HG02759 (cell line): ENCODE measurements around the gene KMT2D.

Experiments
- ATAC-seq: cut with Tn5 transposase; IDR thresholded peaks from one replicate; pipeline ENCODE4 v1.9.1; 2021; ENCODE audit warnings: mild to moderate bottlenecking, moderate library complexity; ENCODE audit not compliant: unreplicated experiment

The KMT2D gene

DNA sequence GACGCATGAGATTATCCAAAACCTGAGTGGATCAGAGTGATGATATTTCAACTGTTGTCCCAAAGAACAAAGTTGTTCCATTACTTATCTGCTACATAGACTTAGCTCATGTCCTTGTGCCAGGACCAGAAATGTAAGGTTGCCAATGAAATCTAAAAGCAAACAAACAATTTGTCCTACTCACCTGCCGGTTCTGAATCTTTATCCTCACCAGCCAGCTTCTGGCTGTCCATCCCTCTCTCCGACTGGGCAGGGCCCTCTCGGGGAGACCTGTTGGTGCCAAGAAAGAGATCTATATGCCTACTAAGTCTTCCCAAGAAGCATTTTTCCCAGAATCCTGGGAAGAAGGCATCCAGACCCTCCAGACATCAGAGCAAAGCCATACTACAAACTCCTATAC lies 5.5 kb downstream of the KMT2D start:
- no peak for ATAC-seq

DNA sequence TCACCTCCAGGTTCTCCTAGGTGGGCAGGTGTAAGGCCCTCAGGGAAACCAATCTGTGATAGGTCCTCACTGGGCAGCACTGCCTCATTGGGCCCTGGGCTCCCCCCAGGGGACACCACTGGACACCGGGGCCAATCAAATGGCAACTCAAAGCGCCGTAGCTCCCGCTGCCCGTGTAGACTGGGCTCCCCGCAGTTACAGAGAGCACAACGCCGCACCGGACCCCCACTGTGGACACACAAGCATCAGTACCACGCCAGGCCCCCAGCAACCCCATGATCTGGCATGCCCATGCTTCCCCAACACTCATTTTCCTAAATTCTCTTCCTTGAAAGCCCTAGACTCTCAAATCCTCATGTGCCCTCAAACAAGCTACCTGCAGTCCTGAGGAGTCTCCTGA lies 6.1 kb downstream of the KMT2D start:
- ATAC-seq, result no peak

DNA sequence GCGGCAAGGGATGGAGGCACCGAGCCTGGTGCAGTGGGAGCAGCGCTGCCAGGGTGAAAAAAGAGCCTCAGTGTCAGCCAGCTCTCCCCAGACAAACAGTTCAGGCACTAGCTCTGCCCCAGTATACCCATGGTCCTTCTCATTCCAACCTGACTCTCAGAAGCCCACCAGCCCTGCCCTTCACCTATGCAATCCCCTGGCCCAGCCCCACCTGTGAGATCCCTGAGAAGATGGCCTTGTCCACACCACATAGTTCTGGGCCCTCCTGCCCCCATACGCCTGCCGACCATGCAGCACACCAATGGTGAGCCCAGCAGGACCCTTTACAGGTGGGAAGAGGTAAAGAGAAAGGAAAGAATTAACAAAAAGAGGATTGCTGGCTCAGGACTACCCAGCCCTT lies 6.5 kb downstream of the KMT2D start:
- ATAC-seq, result no peak

DNA sequence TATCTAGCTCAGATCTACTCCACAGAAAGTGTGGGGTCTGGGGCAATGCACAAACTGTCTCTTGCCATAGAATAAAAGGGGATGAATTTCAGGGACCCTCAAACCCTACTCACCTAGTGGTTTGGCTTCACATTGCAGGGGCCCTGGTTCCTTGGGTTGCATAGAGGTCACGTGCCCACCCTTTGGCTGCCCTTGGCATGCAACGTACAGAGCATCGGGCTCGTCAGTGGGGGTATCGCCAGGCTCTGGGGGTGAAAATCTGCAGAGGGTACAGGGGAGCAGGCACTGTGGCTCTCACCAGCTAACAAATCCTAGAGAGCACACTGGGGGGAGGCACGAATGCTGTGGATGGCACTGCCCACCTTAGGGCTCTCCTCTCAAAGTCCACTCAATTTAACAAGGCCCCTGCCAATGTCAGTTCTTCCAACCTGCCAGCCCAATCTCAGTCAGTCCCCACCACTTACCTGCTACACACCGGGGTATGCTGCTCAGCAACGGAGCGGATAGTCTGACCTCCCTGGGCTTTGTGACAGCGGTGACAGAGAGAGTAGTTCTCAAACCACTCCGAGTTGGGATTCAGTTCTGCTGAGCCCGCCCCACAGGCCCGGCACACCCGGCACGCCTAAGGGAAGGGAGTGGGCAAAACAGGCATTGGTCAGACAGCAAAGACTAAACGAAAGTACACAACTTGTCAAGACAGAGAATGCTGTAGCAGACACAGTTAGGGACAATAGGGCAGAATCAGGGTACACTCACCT lies 8.0 kb downstream of the KMT2D start:
- no peak for ATAC-seq

DNA sequence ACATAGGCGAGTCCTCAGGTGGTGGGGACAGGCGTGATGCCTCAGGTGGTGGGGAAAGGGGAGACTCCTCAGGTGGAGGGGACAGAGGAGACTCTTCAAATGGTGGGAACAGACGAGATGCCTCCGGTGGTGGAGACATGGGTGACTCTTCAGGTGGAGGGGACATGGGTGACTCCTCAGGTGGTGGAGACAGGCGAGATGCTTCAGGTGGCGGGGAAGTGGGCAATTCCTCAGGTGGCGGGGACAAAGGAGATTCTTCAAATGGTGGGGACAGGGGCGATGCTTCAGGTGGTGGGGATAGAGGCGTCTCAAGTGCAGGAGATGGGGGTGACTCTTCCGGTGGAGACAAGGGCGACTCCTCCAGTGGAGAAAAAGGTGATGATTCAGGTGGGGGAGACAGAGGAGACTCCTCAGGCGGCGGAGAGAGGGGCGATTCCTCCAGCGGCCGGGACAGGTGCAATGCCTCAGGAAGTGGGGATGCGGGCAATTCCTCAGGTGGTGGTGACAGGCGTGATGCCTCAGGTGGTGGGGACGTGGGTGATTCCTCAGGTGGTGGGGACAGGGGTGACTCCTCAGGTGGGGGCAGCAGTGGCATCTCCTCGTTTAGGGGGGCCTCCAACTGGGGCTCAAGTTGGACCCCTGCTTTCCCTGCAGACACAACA lies 8.7 kb downstream of the KMT2D start:
- ATAC-seq, result no peak

DNA sequence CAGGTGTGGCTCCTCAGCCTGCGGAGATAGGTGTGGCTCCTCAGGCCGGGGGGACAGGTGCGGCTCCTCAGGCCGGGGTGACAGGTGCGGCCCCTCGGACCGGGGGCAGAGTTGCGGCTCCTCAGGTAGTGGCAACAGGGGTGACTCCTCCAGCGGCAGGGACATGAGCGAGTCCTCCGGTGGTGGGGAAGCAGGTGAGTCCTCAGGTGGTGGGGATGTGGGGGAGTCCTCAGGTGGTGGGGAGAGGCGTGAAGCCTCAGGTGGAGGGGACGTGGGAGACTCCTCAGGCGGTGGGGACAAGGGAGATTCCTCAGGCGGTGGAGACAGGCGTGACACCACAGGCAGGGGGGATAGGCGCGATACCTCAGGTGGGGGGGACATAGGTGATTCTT lies 9.2 kb downstream of the KMT2D start:
- no peak for ATAC-seq

DNA sequence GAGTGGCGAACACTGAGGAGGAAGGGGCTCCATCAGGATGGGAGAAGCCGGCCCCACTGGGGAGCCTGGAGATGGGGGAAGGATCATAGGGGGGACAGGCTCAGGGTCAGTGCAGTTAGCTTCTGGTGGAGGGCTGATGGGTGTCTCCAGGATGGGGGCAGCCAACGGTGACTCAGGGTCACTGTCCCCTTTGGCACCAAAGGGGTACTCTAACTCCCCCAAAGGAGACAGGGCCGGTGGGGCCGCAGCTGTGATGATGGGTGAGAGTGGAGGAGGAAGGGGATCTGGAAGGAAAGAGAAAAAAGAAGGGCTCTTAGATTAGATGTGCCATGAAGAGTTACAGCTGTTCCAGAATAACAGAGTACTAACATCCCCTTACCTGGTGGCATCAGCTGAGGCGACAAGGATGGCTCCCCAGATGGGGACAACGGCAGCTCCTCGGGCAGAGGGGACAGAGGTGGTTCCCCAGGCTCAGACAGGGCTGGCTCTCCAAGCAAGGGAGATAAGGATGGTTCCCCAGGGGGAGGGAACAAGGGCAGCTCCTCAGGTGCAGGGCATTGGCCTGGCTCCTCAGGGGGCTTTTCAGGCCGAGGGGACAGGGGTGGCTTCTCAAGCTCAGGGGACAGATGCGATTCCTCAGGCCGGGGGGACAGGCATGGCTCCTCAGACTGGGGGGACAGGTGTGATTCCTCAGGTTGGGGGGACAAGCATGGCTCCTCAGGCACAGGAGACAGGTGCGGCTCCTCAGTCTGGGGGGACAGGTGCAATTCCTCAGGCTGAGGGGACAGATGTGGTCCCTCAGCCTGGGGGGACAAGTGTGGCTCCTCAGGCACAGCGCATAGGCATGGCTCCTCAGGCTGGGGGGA lies 9.9 kb downstream of the KMT2D start:
- ATAC-seq, result no peak

DNA sequence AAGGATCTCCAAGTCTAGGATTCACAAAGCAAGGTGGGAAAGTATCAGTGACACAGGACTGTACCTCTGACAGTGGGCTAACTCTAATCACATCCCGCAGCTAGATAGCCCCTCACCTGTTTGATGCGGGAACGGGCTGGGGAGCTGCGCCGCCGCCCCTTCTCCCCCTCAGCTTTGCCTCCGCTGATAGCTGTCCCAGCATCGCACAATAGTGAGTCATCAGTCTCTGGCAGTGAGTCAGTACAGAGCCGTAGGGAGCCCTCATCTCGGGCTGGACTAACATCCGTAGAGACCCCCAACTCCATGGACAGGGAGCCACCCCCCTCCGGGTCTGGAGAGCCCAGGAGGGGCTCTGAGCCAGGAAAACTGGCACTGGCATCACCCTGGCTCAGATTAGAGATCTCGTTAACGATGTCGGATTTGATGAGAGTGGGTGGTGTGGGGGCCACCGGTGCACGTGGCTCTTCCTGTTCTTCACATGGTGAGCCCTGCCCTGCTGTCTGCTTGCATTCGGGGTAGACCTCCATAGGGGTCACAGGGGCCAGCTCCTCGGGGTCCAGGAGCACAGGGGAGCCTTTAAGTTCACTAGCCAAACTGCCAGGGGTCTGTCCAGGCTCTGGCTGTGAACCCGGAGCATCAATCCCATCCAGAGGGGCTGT lies 10.9 kb downstream of the KMT2D start:
- ATAC-seq, result no peak

DNA sequence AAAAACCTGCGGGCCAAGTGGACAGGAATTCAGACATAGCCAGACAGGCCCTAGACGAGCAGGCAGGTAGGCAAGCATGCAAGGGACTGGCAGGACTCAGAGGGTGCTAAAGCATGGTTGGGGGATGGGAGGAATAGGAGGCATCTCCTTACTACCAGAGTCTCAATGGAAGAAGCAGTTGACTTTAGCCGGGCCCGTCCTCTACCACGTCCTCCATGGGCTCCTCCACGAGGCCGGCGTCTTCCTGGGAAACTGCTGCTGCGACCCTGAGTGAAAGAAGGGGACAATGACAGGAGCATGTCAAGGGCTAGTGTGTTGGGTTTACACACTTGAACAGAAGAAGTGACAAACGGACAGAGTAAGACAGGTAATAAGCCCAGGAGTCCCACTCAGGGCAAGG lies 11.6 kb downstream of the KMT2D start:
- no peak for ATAC-seq

DNA sequence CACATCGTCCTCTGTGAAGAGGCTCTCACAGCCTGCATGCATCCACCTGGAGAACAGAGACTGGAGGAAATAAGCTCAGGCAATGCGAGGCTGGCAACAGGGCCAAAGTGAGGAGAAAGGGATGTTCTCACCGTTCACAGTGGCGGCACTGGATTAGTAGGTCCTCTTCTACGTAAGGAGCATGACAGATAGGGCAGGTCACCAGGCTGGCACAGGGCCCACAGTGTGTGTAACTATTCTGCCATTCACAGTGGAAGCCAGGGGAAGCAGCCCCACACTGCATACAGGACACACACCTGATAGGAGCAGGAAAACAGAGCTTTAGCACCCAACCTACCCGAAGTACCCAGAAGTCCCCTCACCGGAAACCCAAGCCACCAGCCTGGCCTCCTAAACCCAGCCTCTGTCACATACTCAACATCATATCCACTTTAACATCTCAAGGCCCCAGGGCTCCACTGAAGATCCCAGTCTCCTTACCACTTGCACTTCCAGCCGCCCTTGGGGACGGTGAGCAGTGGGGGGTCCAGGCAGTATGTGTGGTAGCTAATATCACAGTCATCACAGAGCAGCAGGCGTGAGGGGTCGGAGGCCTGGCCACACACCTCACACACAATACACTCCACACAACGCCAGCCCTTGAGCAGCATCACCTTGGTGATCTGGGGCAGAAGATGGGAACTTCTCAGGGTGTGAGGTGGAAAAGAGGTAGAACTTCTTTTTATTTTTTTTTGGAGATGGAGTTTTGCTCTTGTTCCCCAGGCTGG lies 14.3 kb downstream of the KMT2D start:
- ATAC-seq, result no peak

DNA sequence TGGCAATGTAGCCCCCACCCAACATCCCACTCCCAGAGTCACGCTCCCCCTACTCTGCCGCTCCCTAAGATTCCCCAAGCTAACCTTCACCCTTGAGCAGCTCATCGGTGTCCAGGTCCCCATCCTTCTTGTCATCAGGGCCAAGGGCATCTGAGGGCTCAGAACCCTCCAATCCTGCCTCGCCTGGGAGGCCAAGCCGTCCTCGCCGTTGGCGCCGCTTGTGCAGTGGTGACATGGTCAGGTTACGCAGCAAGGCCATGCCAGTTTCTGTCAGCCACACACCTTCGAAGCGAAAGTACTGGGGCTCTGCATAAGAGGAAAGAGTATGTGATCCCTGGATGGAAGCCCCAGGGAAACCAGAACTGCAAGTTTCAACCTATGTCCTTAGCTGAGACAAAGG lies 15.9 kb downstream of the KMT2D start:
- ATAC-seq, result no peak

DNA sequence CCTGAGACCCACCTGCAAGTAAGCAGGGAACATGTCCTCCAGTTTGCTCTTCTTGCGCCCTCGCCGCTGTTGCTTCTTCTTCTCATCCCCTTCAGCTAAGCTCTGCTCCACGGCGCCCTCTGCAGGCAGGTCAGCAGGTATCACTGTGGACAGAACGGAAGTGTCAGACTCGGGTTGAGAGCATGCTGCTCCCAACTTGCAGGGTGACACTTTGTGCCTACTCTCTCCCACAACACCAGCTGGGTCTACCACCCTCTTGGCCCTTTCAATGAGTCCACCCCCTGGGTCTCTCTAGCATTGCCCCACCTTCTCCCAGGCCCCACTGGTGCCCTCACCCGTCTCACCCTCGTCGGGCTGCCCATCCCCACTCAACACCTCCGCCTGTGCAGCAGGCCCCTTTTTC lies 16.7 kb downstream of the KMT2D start:
- no peak for ATAC-seq

DNA sequence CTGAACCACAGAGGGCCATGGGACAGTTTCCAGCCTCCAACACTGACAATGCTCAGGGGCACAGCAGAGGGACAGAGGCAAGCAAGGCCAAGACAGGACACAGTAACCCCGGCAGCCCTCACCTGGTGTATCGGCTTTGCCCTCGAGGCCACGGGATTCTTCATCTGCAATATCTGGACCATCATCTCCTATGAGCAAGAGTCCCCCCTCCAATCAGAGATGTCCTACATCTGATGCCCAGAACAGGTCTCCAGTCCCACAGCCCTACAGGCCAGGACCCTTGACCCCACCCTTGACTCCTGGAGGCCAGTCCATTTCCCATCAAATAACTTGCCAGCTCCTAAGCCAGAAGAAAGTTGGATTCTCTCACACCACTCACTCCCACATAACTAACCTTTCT lies 17.4 kb downstream of the KMT2D start:
- ATAC-seq, result no peak

DNA sequence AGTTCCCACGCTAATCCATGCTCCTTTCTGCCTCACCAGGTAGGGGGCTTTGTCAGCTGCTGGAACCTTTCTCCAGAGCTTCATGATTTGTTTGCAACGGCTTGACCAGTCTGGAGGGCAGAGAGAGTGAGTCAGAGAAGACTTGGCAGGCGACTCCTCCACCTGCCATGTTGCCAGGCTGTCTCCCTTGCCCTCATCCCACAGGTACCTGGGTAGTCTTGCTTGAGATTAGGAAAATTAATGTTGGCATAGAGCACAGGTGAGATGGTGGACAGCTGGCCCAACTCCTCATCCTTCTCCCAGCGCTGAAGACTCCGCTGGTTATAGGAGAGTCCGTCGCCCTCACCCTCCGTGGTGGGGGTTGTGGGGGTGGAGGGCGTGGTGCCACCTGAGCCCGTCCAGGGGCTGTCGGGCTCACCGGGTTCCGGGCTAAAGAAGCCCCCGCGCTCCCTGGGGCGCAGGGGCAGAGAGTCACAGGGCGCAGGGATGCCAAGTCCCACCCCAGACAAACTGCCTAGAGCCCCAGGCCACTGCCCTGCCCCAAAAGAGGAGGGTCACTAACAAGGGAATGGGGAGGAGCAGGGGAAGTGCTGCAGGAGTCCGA lies 18.6 kb downstream of the KMT2D start:
- ATAC-seq, result no peak

DNA sequence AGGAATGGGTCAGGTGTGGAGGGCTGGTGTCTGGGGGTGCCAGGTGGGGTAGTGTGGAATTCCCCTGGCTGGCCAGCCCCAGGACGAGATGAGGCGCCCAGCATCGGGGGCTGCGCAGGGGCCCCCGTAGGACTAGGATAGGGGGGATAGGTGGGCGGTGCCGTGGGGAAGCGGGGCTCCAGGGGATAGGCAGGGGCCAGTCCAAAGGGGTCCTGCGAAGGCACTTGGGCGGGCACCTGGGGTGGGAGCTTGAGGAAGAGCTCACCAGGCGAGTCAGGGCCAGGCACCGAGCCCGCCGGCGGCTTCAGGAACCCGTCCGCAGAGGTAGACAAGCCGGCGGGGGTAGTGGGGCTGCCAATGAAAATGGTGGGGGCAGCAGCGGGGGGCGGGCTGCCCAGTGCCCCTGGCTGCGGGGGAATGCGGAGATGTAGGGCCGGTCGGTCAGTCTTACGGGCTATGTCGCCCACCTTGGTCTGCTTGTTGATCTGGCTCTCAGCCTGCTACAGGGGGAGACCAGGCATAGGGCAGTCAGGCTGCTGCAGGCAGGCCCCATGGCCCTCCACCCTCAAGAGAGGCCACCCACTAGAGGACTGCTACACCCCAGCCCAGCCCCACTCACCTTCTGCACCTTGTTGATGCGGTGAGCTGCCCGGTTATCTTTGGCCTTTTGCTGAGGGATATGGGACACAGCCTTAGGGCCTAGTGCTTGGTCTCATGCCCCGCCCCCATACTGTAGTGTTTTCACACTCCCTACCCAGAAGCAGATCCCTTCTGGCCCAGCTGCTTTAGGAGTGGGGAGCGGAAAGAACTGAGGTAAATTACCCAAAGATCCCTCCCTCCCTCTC lies 19.3 kb downstream of the KMT2D start:
- ATAC-seq, result no peak

DNA sequence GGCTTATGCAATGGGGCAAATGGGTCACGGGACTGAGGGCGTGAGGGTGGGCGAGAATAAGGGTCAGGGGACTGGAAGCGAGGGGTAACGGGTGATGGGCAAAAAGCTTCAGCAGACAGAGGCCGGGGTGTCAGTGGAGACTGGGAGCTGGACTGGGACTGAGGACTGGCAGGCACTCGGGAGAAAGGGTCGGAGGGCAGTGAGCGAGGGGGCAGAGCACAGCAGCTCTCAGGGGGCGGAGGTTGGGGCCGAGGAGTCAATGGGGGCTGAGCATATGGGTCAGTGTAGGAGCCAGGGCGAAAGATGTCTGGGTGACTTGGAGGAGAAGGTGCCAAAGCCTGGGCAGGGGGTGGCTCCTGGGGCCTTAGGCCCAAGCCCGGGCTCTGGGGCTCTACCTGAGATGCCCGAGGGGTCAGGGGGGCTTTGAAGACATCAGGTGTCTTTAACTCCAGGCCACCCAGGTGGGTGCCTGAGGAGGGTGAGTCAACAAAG lies 20.2 kb downstream of the KMT2D start:
- ATAC-seq, result no peak

DNA sequence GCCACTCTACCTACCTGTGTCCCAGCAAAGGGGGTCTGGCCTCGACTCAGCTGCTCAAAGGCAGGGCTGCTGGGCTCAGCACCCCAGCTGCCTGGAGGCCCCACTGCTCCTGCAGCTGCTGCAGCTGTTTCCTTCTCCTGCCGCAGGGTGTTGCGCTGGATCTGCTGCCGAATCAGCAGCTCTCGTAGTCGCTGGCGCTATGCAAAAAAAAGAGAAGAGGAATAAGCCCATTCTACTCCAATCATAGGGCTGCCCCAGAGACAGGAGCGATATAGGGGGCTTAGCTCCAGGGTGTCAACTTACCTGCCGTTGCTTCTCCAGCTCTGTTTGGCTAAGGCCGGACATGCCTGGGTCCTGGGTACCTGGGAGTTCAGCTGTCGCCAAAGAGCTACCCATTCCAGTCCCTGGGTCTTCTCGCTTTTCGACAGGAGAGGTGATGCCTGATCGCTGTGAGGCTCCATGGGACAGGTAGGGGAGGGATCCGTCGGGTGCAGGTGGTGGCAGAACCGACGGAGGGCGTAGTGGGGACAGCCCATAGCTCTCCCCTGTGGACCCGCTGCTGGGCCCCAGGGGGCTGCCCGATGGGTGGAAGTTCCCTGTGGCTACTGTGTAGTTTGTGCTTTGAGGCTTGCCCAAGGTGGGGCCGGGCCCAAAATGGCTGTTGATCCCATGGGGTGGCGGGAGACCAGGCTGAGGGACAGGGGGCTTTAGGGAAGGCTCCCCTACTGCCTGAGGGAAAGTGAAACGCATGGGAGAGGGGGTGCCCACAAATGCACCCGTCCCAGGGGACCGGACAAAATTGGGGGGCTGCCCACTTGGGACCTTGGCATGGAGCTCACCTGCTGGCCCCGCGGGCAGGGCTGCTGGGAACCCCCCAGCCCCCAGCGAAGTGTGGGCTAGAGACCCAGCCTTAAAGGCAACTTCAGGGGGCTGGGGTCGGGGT lies 20.9 kb downstream of the KMT2D start:
- ATAC-seq, result no peak
